GM21717 (cell line): Measurements from ENCODE around the gene PSME3.

Experiments
- ATAC-seq: cut with Tn5 transposase; IDR thresholded peaks from one replicate; pipeline ENCODE4 v1.9.1; 2021; ENCODE audit warnings: mild to moderate bottlenecking, moderate library complexity; ENCODE audit not compliant: unreplicated experiment

Gene PSME3

GRCh38 chr17:42832934-42833766 lies at the start of gene PSME3:
Gene PSME3, plus strand, starts transcription at chr17:42833397. Its CDS starts 235 bp downstream, at chr17:42833632.
- peak; percentile 67 for ATAC-seq

- ATAC-seq, result no peak
Measured at GRCh38 chr17:42783791-42784138, 49.4 kb upstream of the PSME3 start.

GRCh38 chr17:42784409-42784808 lies 48.8 kb upstream of the PSME3 start:
- ATAC-seq, result no peak

GRCh38 chr17:42784811-42785592 lies 48.2 kb upstream of the PSME3 start:
- no peak for ATAC-seq

GRCh38 chr17:42787266-42787665 lies 45.9 kb upstream of the PSME3 start:
- ATAC-seq, result no peak

GRCh38 chr17:42791948-42792347 lies 41.2 kb upstream of the PSME3 start:
- no peak for ATAC-seq

GRCh38 chr17:42792545-42792944 lies 40.7 kb upstream of the PSME3 start:
- ATAC-seq, result no peak

GRCh38 chr17:42795061-42795460 lies 38.1 kb upstream of the PSME3 start:
- ATAC-seq, result no peak

GRCh38 chr17:42795465-42795864 lies 37.7 kb upstream of the PSME3 start:
- ATAC-seq, result no peak

- ATAC-seq, result no peak
Measured at GRCh38 chr17:42796066-42796758, 37.0 kb upstream of the PSME3 start.

GRCh38 chr17:42797067-42798007 lies 35.9 kb upstream of the PSME3 start:
- no peak for ATAC-seq

GRCh38 chr17:42798011-42798382 lies 35.2 kb upstream of the PSME3 start:
- no peak for ATAC-seq

GRCh38 chr17:42798383-42799380 lies 34.5 kb upstream of the PSME3 start, which contains the start of the genes CNTD1 and COA3:
Gene CNTD1, plus strand, starts transcription at chr17:42798861. Its CDS starts 207 bp downstream, at chr17:42799068.
Gene COA3, minus strand, starts transcription at chr17:42798704. Its CDS starts 23 bp downstream, at chr17:42798681.
- ATAC-seq, result peak; percentile 61

GRCh38 chr17:42803074-42803883 lies 29.9 kb upstream of the PSME3 start:
- no peak for ATAC-seq

- ATAC-seq, result no peak
Measured at GRCh38 chr17:42804918-42805367, 28.3 kb upstream of the PSME3 start.

GRCh38 chr17:42806249-42806648 lies 26.9 kb upstream of the PSME3 start:
- ATAC-seq, result no peak

- no peak for ATAC-seq
Measured at GRCh38 chr17:42809250-42809649, 23.9 kb upstream of the PSME3 start.
